GM19043 (cell line): ENCODE measurements around the gene BRME1.
"Not testable (repeated sequence)": the region's sequence is repeated elsewhere in the genome, so short reads cannot be mapped to it uniquely, and the experiment has no call there.

Source experiments
- ATAC-seq: cut with Tn5 transposase; IDR thresholded peaks from one replicate; pipeline ENCODE4 v1.9.1; 2021; ENCODE audit warnings: low read depth; ENCODE audit not compliant: unreplicated experiment

The BRME1 gene

GRCh38 chr19:13929340-13929739 lies 23.4 kb upstream of the BRME1 start:
- ATAC-seq = no peak

GRCh38 chr19:13926715-13927114 lies 20.8 kb upstream of the BRME1 start:
- no peak for ATAC-seq

- ATAC-seq = no peak
These were observed 20.1 kb upstream of the BRME1 start for GRCh38 chr19:13926010-13926409.

GRCh38 chr19:13923194-13923987 lies 17.5 kb upstream of the BRME1 start:
- no peak for ATAC-seq

DNA sequence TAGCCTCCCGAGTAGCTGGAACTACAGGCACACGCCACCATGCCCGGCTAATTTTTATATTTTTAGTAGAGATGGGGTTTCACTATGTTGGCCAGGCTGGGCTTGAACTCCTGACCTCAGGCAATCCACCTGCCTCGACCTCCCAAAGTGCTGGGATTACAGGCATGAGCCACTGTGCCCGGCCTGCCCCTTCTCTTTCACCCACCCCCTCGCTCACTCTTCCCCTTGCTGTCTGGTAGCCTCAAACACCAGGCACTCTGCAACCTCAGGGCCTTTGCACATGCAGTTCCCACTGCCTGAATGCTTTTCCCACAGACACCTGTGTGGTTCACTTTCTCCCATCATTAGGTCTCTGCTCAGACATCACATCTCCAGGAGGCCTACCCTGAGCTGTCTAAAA lies 16.2 kb upstream of the BRME1 start:
- not testable (repeated sequence) for ATAC-seq

DNA sequence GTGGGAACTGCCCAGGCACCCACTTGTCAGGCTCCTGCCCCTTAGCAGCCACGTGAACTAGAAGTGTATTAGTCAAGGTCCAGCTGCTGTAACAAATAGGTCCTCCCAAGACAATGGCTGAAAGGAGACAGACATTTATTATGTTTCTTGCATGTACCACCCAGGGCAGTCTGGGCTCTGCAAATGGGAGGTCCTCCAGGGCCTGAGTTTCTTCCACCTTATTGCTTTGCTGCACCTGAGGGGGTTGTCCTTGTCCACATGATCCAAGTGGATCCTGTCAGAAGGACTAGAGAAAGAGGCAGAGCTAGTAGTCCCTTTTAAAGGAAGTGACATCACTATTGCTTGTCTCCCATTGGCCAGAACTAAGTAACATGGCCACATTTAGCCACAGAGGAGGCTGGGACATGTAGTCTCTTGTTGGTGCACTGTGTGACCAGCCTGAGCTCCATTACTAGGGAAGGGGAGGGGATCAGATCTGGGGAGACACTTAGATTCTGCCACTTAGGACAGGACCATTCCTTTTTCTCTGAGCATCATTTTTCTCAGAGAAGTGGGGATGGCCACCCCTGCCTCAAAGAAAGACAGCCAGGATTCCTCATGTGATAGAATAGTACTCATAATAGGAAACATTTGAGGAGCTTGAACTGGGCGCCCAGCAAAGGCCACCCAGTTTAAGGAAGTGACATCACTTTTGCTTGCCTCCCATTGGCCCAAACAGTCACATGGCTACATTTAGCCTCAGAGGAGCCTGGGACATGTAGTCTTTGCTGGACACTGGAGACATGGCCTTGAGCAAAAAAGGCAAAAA lies 15.2 kb upstream of the BRME1 start:
- no peak for ATAC-seq

- no peak for ATAC-seq
These were observed 14.6 kb upstream of the BRME1 start for GRCh38 chr19:13920524-13920923.

GRCh38 chr19:13918726-13919411 lies 13.0 kb upstream of the BRME1 start:
- ATAC-seq = no peak

GRCh38 chr19:13917888-13918406 lies 12.0 kb upstream of the BRME1 start:
- no peak for ATAC-seq

DNA sequence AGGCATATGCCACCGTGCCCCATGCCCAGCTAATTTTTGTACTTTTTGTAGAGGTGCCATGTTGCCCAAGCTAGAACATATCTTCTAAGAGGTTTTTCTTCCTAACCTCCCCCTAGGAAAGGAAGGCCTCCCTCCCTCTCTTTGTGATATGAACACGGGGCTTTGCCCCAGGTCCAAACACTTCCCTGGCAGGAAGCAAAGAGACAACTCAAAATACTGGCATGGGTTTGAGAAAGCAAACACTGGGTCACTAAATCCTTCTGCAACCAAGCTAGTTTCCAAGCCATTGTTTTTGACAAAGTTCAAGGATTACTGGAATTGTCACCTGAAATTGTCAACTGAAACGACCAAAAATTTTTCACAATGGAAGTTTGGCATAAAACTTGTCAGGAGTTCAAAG lies 8.9 kb upstream of the BRME1 start:
- no peak for ATAC-seq

DNA sequence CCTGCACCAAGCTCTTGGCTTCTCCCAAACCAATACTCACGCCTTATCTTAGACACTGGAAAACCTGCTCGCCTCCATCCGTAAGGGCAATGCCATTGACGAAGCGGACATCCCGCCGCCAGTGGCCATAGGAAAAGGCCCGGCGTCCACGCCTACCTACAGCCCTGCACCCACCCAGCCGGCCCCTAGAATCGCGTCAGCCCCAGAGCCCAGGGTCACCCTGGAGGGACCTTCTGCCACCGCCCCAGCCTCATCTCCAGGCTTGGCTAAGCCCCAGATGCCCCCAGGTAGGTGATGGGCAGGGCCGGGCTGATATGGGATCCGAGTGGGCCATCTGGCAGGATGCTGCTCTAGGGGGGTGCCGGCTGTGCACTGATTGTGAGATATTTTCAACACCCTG lies 7.4 kb upstream of the BRME1 start:
- no peak for ATAC-seq

DNA sequence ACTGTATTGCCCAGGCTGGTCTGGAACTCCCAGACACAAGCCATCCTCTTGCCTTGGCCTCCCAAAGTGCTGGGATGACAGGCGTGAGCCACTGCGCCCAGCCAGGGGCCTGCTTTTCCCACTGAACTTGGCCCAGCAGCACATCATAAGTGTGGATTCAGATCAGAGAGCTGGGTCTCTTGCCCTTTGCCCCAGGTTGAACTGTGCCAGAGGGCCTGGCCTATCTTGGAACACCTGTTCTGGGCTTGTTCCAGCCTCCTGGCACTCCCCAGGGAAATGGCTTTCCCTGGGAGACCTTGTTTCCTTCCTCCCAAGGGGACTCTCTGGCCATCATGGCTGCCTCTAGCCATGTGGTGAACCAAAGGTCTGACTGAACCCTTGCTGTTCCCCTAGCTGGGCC lies 3.5 kb upstream of the BRME1 start:
- ATAC-seq = no peak

DNA sequence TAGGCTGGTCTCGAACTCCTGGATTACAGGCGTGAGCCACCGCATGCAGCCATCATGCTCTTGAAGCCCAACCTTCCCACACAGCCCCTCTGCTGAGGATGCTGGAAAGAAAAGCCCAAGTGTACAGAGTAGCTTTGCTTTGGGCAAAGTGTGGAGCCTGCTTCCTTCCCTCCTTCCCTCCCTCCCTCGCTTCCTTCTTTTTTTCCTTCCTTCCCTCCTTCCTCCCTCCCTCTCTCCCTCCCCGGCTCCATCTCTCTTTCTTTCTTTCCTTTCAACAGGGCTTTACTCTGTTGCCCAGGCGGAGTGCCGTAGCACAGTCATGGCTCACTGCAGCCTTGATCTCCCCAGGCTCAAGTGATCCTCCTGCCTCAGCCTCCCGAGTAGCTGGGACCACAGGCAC lies 2.8 kb upstream of the BRME1 start:
- ATAC-seq = no peak

DNA sequence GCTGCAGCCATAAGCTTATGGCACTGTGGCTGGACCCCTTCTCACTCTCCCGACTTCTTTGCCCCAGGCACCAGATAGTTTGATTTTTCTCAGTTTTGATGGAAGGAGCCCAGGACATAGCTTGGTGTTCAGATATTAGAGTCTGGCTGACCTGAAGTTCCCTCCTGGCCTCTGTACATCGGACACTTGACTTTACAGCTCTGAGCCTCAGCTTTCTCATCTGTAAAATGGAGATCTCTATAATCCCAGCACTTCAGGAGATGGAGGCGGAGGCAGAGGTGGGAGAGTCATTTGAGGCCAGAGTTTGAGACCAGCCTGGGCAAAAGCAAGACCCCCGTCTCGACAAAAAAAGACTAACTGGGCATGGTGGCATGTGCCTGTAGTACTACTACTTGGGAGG lies 993 bp upstream of the BRME1 start:
- ATAC-seq = no peak

GRCh38 chr19:13906521-13906904 lies 596 bp upstream of the BRME1 start:
- ATAC-seq = no peak

- no peak for ATAC-seq
These were observed 2.8 kb downstream of the BRME1 start for GRCh38 chr19:13902993-13903555.

DNA sequence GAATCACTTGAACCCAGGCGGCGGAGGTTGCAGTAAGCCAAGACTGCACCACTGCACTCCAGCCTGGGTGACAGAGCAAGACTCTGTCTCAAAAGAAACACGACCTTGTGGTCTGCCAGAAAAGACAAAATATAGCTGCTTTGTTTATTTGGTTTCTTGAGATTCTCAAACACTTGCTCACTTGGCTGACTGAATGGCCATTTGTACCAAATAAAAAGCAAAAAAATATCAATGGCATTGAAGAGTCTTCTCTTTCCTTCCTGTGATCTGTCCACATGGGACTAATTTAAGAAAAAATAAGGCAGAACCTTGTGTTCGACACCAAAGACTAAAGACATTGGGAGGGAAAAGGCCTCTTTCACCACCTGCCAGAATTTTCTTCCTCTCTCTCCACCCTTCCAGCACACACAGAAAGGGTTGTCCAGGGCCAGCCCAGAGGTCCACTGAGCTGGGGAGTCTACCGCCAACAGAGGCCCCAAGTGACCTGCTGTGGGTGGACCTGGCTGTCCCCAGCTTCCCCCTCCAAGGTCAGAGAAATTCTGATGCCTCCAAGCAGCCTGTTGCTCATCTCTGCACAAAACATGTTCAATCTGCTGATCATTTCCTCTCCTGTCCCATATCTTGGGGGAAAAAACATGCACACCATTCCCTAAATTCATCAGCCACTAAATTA lies 5.9 kb downstream of the BRME1 start:
- ATAC-seq = no peak

GRCh38 chr19:13899393-13899792 lies 6.5 kb downstream of the BRME1 start:
- ATAC-seq = no peak

GRCh38 chr19:13896227-13896626 lies 9.7 kb downstream of the BRME1 start:
- ATAC-seq = no peak

GRCh38 chr19:13894552-13894951 lies 11.4 kb downstream of the BRME1 start:
- no peak for ATAC-seq
